HS-5 (cell line): Measurements from ENCODE around the gene TAF7L.

Experiments used
- DNase-seq: peaks from one replicate; pipeline ENCODE4 v3.0.0-alpha.2; 2012; ENCODE audit warnings: low read depth

The TAF7L gene

GRCh38 chrX:101220662-101221260 lies 70.4 kb downstream of the TAF7L start:
- no peak for DNase-seq

DNA sequence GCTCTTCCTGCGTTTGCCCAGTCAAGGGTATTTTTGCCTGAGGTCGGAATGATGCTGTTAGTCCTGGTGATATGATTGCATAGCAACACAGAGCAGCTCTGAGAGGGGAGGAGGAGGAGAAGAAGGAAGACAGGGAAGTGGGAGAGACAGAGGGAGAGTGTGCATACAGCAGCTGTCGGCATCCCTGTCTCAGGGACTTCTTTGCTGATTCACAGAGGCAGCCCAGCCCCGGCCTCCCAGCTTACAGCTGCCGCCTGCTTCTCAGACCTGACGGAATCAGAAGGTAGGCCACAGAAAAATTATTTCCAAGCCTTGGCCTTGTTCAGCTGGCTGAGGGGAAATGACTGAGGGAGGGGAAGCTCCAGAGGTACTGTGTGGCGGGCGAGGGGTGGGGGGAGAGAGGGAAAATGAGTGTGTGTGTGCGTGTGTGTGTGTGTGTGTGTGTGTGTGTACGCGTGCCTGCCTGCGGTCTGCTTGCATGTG lies 71.2 kb downstream of the TAF7L start:
- no peak for DNase-seq

- no peak for DNase-seq
Observed at GRCh38 chrX:101219116-101219863, 71.8 kb downstream of the TAF7L start, which contains the start of gene DRP2. TSS of gene DRP2 (plus strand) at chrX:101219786. CDS start at chrX:101231648, 11,862 bp downstream.
